ENCODE data around the gene AFF1. TPM values are rescaled to one million over a fixed set of nuclear protein-coding genes. Genes with fewer than 3 reads are reported as not detected.

Gene AFF1
- total and polyA plus RNA-seq, 2 of the 4 experiments (the other 2 are of a cell fraction) = 7.0 to 9.6 TPM

- dilution Hi-C loops (cut with HindIII; ENCODE audit: low sequenced_read_pairs, unreplicated experiment) = no loop called here
- intact Hi-C loops (cut with micrococcal nuclease) = loop anchor here (5.0 kb wide), 1 partner anchor 43 kb away; no protein-coding TSS in a partner anchor
- no peak overlapping the region for H3K4me3 ChIP-seq (ENCODE audit: insufficient read depth, low read depth, low read length)
- peak overlapping the region; percentile 86 for H3K18ac ChIP-seq (ENCODE audit: low read depth, low read length)
- H3K9me3 ChIP-seq (ENCODE audit: control insufficient read depth, insufficient read depth, low read length) = no peaks in the 10 kb centered on the region
- H2AK9ac ChIP-seq (replicated peaks; ENCODE audit: low read depth, low read length, poor library complexity) = no peak overlapping the region
- peak overlapping the region; percentile 81 for H2BK5ac ChIP-seq (ENCODE audit: low read depth, low read length, poor library complexity, severe bottlenecking)
- no peaks in the 10 kb centered on the region for H3K27me3 ChIP-seq (ENCODE audit: control insufficient read depth, insufficient read depth, low read length)
- H3K36me3 ChIP-seq (ENCODE audit: control insufficient read depth, insufficient read depth, low read length) = no peaks in the 10 kb centered on the region
- ChIA-PET POLR2A (ENCODE audit: unreplicated experiment) (no interaction called here), CTCF (interaction anchor here (0.9 kb wide), 1 partner anchor 37 kb away, joined by 3 read pairs; no protein-coding TSS in a partner anchor)
- H3K4me1 ChIP-seq (ENCODE audit: control insufficient read depth, insufficient read depth, low read length) = peaks cover 10% of the 10 kb centered on the region
- peak; percentile 39 for DNase-seq
- no peak overlapping the region for H2AK5ac ChIP-seq (ENCODE audit: low read depth, low read length)
- WGBS, 2 experiments (ENCODE audit: extremely low coverage in 2 of 2, insufficient read length in 1 of 2) = no CpG with 5 or more reads among the region's 2 CpGs
- H2BK20ac ChIP-seq (ENCODE audit: low read depth, low read length) = no peak overlapping the region
- H3K23ac ChIP-seq (ENCODE audit: low read depth, low read length) = peak overlapping the region; percentile 21; the same call in 1 of the 2 replicates
- BruUV-seq (replicated peaks) = no TSS peak
- H3K27ac ChIP-seq (ENCODE audit: insufficient read depth, low read length) = peak overlapping the region; percentile 71
- peak overlapping the region; percentile 83 for H4K5ac ChIP-seq (ENCODE audit: low read depth, low read length)
- in situ Hi-C loops (cut with MboI; ENCODE audit: low sequenced_read_pairs) = no loop called here
- peak overlapping the region; percentile 87; the same call in 1 of the 3 replicates for H2BK15ac ChIP-seq (ENCODE audit: low read depth, low read length)
- H2BK120ac ChIP-seq (ENCODE audit: low read depth, low read length) = peak overlapping the region; percentile 53
- H2AFZ ChIP-seq (replicated peaks; ENCODE audit: low read length, poor library complexity) = no peak overlapping the region
- H3K56ac ChIP-seq (ENCODE audit: extremely low read depth, insufficient read depth, low read length) = peak overlapping the region; percentile 61; the same call in 1 of the 2 replicates
- H3K9me1 ChIP-seq (ENCODE audit: insufficient read depth, low read length) = peaks cover 7% of the 10 kb centered on the region
- no peaks in the 10 kb centered on the region; the same call in 1 of the 2 replicates for H4K20me1 ChIP-seq (ENCODE audit: insufficient read depth, low read length)
- peak; percentile 7; the same call in 1 of the 2 replicates for ATAC-seq (ENCODE audit: low read depth)
- TF ChIP-seq RCOR1 (IDR thresholded peaks at IDR 0.05; ENCODE audit: insufficient replicate concordance, low read length) = no peak
- TF ChIP-seq USF2 (IDR thresholded peaks at IDR 0.05; ENCODE audit: low read depth, low read length) = peak; percentile 28; the same call in 1 of the 2 replicates
- H3K14ac ChIP-seq (replicated peaks; ENCODE audit: low read depth, low read length) = peak overlapping the region; percentile 59
- no peak overlapping the region for H4K91ac ChIP-seq (ENCODE audit: insufficient read depth, low read depth, low read length)
- H3K4me2 ChIP-seq (ENCODE audit: low read depth, low read length) = peak overlapping the region; percentile 81
- H3K4ac ChIP-seq (ENCODE audit: low read depth, low read length) = peak overlapping the region; percentile 20; the same call in 1 of the 2 replicates
- peak overlapping the region; percentile 63; the same call in 1 of the 2 replicates for H3K9ac ChIP-seq (ENCODE audit: low read depth, low read length)
- H3K79me1 ChIP-seq (ENCODE audit: low read depth in 1 of 2, low read length in 2 of 2) = peaks cover 15 to 55% of the 10 kb centered on the region in 2 experiments
- H4K8ac ChIP-seq (ENCODE audit: low read depth in 2 of 2, low read length in 2 of 2) = peak overlapping the region; percentile 80 to 90
These were observed 79.5 kb downstream of the AFF1 start for GRCh38 chr4:87014284-87014782.

Measured in IMR-90 (cell line).